SK-N-SH treated with all-trans-retinoic acid at 6 μM for 48 hours (cell line): Measurements from ENCODE around the gene SLC22A23.

Experiments used
- CSDC2 ChIP-seq: fragments of 250-450 bp; sonication (Bioruptor Pico); IDR thresholded peaks from 2 replicates; pipeline ENCODE4 v1.5.0; 2020; ENCODE audit warnings: mild to moderate bottlenecking, moderate library complexity
- TCF4 ChIP-seq: fragments of 250-450 bp; sonication (Bioruptor Pico); IDR thresholded peaks from 2 replicates; pipeline ENCODE4 v1.8.0; 2021; ENCODE audit warnings: mild to moderate bottlenecking, moderate library complexity, borderline replicate concordance
- ZFP30 ChIP-seq: fragments of 450-650 bp; formaldehyde crosslinking; IDR thresholded peaks from 2 replicates; pipeline ENCODE4 v1.5.0; 2022; ENCODE audit warnings: mild to moderate bottlenecking, moderate library complexity
- ZNF70 ChIP-seq: fragments of 450-650 bp; formaldehyde crosslinking; IDR thresholded peaks from 2 replicates; pipeline ENCODE4 v1.5.0; 2020; ENCODE audit warnings: mild to moderate bottlenecking, moderate library complexity
- ZNF8 ChIP-seq: fragments of 450-650 bp; formaldehyde crosslinking; IDR thresholded peaks from 2 replicates; pipeline ENCODE4 v1.5.0; 2020; ENCODE audit warnings: mild to moderate bottlenecking, moderate library complexity
- TF ChIP-seq, protein P1 (sequence below): fragments of 250-450 bp; sonication (Bioruptor Pico); IDR thresholded peaks from 2 replicates; pipeline ENCODE4 v1.5.1; 2021; ENCODE audit warnings: mild to moderate bottlenecking, moderate library complexity
- TF ChIP-seq, protein P2 (sequence below): fragments of 250-450 bp; sonication (Bioruptor Pico); IDR thresholded peaks from 2 replicates; pipeline ENCODE4 v1.8.0; 2020; ENCODE audit warnings: mild to moderate bottlenecking, moderate library complexity, borderline replicate concordance

DNA sequence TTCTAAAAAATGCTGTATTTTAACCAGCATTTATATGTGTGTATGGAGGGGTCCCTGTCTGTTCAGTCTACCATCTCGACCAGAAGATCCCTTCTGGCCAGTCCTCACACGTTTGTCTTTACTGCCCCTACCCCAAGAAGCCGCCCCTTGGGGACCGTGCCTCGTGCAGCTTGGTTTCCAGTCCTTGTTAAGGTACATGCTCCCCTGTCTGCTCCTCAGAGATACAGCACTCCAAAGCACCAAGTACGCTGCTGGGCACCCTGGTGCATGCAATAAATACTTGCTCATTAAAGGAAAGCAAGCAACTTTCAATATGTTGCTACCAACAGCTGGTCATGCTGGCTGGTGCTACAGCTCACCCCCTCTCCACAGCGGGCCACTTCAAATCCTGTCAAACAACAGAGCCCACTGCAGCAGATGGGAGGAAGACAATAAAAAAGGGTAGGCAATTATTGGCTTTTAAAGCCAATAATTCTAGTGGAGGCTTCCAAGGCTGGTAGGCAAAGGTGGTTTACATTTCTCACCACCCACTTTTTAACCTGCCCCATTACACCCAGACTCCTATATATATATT, 136.5 kb downstream of the SLC22A23 start:
- TF ChIP-seq ZFP30 (no peak), CSDC2 (CRISPR knock-in tag) (no peak), ZNF70 (CRISPR knock-in tag) (no peak), ZNF8 (no peak), TCF4 (CRISPR knock-in tag) (no peak)
- TF ChIP-seq, protein P1, sequence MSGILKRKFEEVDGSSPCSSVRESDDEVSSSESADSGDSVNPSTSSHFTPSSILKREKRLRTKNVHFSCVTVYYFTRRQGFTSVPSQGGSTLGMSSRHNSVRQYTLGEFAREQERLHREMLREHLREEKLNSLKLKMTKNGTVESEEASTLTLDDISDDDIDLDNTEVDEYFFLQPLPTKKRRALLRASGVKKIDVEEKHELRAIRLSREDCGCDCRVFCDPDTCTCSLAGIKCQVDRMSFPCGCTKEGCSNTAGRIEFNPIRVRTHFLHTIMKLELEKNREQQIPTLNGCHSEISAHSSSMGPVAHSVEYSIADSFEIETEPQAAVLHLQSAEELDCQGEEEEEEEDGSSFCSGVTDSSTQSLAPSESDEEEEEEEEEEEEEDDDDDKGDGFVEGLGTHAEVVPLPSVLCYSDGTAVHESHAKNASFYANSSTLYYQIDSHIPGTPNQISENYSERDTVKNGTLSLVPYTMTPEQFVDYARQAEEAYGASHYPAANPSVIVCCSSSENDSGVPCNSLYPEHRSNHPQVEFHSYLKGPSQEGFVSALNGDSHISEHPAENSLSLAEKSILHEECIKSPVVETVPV (CRISPR knock-in tag), result no peak
- TF ChIP-seq, protein P2, sequence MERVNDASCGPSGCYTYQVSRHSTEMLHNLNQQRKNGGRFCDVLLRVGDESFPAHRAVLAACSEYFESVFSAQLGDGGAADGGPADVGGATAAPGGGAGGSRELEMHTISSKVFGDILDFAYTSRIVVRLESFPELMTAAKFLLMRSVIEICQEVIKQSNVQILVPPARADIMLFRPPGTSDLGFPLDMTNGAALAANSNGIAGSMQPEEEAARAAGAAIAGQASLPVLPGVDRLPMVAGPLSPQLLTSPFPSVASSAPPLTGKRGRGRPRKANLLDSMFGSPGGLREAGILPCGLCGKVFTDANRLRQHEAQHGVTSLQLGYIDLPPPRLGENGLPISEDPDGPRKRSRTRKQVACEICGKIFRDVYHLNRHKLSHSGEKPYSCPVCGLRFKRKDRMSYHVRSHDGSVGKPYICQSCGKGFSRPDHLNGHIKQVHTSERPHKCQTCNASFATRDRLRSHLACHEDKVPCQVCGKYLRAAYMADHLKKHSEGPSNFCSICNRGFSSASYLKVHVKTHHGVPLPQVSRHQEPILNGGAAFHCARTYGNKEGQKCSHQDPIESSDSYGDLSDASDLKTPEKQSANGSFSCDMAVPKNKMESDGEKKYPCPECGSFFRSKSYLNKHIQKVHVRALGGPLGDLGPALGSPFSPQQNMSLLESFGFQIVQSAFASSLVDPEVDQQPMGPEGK, result no peak
